Measurements from ENCODE around the gene COX7B2.

Gene COX7B2

DNA sequence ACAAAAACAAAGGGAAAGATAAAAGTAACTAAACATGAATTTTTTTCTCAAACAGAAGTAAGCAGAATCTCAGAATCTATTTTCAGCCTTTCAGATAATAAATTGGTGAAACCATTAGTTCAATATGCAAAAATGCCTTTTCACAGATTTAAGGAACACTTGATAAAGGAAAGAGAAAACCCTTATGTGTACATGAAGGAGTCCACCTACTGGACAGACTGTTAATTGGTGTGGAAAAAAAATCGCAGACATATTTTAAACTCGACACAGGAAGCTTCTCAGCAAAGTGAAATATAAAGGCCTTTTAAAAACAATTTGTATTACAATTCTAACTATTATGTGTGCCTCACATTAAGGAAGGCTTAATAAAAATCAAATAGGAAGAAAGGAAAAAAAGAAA lies 22.3 kb downstream of the COX7B2 start:
- DNase-seq, result no peak

DNA sequence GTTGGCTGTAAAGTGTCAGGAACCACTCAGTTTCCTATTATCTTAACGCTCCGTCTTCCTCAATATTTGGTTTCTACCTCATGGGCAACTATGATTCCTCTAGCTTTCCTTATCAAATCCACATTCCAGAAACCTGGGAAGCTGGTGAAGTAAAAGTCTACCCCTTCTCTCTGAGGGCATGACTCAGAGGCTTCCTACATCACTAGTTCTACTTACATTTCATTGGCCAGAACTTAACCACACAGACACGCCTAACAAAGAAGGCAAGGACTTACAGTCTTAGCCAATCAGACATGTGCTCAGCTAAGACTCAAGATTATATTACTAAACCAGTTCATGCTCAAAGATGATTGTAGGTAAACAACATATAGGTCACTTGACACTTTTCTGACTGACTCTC lies 30.4 kb downstream of the COX7B2 start:
- no peak for DNase-seq

DNA sequence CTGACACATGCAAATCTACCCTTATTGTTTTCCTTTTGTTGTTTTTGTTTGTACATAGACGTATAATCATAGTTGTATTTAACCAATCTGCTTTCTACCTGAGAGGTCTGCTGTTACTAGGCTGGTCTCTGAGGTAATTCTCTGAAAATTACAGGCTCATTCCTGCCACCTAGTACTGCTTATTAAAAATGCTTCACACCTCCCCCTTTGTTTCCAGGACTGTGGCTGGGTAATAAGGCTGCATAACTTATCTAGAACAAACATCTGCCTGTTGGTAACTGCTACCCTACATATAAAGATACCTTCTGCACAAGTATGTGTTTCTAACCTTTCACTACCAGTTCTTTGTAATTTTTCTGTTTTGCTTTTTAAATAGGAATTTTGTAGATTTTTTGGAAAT lies 34.2 kb downstream of the COX7B2 start:
- no peak for DNase-seq

DNA sequence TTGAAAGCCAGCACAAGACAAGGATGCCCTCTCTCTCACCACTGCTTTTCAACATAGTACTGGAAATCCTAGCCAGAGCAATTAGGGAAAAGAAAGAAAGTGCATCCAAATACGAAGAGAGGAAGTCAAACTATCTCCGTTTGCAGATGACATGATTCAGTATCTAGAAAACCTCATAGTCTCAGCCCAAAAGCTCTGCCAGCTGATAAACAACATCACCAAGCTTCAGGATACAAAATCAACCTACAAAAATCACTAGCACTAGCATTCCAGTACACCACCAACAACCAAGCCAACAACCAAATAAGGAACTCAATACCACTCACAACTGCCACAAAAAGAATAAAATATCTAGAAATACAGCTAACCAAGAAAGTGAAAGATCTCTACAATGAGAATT lies 38.6 kb downstream of the COX7B2 start:
- no peak for DNase-seq

DNA sequence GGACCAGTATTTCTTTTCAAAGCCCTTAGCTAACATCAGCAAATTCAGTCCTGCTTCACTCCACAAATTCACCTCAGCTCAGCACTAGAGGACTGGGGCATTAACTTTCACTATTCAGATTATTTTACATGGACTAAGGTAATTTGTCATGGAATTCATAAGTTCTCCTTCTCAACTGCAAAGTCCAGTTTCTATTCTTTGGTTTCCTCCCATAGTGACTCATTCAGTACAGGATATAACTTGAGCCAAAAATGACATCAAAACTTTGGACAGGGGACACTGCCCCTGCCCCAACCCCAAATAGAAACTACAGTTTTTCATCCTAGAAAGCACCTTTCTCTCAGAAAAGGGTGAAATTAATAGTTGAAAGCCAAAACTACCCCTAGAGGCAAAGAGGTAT lies 52.7 kb downstream of the COX7B2 start:
- no peak for DNase-seq

DNA sequence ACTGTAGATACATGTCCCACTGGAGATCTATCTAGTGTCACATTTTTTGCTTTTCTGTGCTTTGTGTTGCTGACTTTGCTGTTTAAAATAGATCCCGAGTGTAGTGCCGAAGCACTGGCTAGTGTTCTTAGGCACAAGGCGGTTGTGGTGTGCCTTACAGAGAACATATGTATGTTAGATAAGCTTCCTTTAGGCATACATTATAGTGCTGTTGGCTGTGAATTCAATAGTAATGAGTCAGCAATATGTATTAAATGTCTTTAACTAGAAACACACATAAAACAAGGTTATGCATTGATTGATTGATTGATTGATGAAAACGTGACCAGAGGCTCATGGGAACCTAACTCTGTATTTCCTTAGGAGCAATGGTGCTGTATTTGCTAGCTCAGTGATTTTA lies 56.2 kb downstream of the COX7B2 start:
- no peak for DNase-seq

DNA sequence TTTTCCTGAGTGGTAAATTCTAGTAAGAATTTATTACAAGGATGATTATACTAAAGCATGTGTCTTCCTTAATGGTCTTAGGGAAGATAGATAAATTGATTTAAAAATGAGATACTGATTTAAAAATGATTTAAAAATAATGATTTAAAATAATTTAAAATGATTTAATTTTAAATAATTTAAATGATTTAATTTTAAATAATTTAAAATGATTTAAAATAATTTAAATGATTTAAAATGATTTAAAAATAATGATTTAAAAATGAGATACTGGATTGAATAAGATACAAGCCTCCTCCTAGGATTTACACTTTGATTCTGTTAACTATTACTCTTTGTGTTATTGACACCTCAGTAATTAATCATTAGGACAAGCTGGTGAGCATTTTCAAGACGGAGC lies 59.0 kb downstream of the COX7B2 start:
- no peak for DNase-seq

DNA sequence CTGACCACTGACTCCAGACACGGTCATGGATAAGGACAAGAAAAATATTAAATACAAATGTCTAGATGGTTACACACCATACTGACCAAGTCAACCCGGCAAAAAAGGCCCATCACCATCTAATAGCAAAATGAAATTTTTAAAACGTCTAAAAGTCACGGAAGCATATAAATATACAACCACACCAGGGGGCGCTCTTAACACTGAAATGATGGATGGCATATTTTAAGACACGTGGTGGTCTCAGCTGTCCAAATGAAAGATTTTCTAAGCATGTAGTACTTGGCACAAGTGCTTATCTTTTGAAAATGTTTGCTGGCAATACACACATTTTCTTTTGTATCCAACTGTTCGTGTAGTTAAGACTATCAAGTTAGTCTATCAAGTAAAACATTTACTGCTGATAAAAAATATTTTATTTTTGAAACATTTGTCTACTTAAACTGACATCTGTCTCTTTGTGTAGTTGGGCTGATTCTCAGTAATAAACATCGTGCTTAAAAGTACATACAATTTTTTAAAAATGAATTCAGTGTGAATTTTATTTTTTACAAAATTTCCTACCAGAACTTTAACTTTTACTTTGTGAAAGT lies 64.6 kb downstream of the COX7B2 start:
- peak; percentile 19 to 59 for DNase-seq

DNA sequence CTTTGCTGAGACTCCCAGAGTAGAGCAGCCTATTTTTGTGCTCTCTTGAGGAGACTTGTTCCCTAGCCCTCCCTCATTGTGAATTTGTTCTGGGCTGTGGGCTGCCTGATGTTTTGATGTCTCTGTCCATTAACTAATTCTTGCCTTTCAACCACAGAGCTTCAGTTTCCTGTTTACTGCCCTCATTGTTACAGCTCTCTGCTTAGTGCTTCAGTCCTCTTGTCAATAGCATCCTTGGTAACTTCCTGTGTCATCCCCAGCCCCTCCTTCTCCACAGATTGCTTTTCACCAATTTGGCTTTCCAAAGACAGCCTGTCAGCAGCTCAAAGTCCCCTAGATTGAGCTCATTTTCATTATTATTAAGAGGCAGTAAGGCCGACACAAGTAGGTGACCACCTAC lies 69.9 kb downstream of the COX7B2 start:
- peak in 1 of 2 donors; percentile 6 for DNase-seq

DNA sequence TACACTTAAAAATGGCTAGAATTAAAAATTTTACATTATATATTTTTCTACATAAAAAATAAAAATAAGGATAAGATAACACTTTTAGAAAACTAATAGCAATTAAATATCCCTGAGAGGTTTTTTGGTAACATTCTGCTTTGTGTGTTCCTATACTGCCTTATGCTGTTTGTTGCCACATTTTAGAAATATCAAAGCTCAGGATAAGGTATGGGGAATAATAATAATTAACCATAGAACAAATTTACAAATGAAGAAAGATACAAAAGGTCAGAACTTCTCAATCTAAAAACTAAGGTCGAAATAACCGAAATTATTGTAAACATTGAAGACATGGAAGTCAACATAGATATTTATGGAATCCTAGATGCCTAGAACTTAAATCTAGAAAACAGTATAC lies 71.4 kb downstream of the COX7B2 start:
- no peak for DNase-seq

DNA sequence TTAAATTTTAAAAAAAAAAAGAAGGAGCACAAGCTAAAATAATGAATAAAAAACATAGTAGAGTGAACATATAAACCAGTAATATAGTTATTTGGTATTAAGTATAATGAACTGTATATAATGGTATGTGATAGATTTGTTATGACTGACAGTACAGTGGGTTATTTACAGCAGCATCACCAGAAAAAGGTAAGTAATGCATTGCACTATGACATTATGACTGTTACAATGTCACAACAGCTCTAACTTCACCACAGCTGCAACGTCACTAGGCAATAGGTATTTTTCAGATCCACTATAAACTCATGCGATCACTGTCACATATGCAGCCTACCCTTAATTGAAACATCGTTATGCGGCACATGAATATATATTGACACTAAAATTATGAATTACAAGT lies 72.5 kb downstream of the COX7B2 start:
- no peak for DNase-seq

DNA sequence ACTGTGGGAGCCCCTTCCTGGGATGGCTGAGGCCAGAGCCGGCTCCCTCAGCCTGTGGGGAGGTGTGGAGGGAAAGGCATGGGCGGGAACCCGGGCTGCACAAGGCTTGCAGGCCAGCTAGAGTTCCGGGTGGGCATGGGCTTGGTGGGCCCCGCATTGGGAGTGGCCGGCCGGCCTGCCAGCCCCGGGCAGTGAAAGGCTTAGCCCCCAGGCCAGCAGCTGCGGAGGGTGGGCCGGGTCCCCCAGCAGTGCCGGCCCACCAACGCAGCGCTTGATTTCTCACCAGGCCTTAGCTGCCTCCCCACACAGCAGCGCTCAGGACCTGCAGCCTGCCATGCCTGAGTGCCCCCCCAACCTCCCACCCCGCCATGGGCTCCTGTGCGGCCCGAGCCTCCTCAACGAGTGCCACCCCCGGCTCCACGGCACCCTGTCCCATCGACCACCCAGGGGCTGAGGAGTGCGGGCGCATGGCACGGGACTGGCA lies 78.0 kb downstream of the COX7B2 start:
- no peak for DNase-seq

DNA sequence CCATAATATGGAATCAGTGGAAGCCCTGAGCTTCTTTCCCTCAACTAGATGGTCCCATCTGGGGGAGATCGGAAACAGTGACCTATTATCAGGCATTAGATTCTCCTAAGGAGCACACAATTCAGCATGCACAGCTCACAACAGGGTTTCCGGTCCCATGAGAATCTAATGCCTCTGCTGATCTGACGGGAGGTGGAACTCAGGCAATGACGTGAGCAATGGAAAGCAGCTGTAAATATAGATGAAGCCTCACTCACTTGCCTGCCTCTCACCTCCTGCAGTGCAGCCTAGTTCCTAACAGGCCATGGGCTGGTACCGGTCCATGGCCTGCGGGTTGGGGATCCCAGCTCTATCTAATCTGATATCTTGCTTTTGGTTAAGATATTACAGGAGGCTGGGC lies 88.9 kb downstream of the COX7B2 start:
- DNase-seq, result no peak

DNA sequence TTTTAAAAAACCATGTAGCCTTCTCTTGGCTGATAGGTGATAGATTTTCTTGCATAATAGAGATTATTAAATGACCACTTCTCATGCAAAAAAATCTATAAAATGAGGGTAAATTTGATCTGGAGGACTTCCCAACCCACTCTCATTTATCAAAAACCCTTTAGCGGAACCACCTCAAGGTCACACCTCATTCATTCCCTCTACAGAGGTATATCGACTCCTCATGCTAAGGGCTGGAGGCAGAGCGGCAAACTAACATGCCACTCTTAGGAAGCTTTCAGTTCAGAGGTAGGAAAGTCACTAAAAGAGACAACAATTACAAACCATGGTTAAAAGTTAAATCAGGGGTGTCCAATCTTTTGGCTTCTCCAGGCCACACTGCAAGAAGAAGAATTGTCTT lies 90.0 kb downstream of the COX7B2 start:
- DNase-seq, result no peak

DNA sequence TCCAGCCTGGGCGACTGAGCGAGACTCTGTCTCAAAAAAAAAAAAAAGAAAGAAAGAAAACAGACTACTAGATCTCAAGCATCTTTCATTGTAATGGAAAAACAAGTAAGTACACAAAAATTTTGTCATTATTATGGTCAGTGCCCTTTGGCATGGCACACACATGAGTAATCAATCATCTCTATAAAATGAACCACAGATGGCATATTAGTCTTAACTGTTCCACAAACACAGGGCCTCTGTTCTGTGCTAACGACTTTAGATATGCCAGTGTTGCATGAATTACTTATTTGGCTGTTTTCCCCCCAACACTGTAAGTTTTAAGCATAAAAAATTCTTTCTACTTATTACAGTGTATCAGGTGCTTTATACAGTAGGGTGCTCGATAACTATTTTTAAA lies 90.4 kb downstream of the COX7B2 start:
- no peak for DNase-seq

DNA sequence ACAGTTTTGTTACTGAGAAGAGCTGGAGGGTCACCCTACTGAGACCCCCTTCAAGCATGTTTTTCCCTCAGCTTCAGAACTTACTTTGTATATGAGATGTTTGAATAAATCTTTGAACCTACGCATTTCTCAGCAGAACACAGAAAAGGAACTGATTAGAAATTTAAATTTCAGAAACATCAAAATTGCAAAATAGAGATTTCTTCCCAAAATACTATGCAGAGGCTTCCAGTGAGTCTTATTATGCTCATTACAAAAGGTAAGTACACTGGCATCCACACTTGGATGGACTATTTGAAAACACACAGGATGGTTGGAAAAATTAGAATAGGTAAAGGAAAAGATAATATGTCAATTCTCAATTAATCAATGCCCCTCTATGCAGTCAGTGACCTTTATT lies 91.2 kb downstream of the COX7B2 start:
- no peak for DNase-seq

DNA sequence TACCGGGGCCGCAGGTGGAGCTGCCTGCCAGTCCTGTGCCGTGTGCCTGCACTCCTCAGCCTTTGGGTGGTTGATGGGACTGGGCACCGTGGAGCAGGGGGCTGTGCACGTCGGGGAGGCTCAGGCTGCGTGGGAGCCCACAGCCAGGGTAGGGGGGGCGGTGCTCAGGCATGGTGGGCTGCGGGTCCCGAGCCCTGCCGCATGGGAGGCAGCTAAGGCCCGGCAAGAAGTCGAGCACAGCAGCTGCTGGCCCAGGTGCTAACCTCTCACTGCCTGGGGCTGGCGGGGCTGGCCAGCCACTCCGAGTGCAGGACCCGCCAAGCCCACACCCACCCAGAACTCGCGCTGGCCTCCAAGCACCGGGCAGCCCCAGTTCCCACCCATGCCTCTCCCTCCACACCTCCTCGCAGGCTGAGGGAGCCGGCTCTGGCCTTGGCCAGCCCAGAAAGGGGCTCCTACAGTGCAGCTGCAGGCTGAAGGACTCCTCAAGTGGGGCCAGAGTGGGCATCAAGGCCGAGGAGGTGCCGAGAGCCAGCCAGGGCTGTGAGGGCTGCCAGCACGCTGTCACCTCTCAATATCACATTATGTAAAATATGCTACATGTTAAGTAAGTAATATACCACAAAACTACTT lies 104.1 kb downstream of the COX7B2 start:
- DNase-seq, result no peak

DNA sequence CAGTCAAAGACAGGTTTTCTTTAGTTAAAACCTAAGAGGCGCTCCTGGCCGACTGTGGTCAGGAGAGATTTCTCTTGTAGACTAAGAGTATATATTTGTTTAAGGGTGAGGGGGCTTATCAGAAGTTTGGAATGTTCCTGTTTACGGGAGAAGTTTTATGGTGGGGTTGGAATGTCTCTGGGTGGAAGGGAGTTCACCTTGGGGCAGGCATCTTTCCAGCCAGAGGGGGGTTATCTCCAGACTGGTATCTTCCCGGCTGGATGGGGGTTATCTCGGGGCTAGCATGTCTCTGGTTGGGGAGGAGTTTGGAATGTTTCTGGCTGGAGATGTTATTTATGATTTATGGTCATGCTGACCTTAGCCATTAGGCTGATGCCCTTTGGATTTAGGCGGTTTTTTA lies 116.0 kb downstream of the COX7B2 start:
- no peak for DNase-seq

DNA sequence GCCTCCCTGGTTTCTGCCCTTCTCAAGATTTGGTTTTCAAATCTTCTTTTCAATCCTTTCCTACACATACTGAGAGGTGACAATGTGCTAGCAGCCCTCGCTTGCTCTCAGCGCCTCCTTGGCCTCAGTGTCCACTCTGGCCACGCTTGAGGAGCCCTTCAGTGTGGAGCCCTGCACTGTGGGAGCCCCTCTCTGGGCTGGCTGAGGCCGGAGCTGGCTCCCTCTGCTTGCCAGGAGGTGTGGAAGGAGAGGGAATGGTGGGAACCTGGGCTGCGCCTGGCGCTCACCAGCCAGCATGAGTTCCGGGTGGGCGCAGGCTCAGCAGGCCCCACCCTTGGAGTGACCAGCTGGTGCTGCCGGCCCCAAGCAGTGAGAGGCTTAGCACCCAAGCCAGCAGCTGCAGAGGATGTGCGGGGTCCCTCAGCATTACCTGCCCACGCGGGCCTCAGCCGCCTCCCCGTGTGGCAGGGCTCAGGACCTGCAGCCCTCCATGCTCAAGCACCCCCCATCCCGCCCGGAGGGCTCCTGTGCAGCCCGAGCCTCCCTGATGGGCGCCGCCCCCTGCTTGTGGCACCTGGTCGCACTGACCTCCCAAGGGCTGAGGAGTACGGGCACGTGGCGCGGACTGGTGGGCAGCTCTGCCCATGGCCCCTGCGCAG lies 127.5 kb downstream of the COX7B2 start:
- no peak for DNase-seq

DNA sequence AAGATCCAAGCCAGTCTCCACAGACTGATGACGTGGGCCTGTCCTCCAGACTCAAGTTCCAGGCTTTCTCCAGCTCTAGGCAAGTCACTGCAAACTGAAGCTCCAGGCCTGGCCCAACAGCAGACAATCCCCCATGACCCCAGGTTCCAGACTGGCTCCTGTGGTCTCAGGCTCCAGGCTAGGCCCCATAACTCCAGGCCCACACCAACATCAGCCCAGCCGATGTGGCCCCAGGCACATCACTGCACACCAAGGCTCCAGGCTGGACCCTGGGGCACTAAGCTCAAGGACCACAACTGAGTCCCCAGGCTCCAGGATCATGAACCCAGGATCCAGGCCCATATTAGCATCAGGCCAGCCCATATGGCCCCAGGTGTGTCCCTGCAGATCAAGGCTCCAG lies 143.6 kb downstream of the COX7B2 start:
- DNase-seq, result no peak

DNA sequence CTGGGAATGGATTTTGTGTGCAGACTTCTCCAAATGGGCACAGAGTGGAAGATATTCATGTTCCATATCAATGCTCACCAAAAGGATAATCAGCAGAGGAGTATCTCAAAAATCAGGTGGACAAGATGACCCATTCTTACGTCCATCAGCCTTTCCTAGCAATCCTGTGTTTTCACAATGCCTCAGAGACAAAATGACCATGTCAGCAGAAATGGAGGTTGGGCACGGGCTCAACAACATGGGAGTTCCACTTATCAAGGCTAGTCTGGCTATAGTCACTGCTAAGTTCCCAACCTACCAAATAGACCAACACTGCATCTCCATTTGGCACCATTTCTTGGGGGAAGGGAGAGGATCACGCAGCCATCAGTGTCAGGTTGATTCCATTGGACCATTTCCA lies 179.0 kb downstream of the COX7B2 start:
- DNase-seq, result no peak

DNA sequence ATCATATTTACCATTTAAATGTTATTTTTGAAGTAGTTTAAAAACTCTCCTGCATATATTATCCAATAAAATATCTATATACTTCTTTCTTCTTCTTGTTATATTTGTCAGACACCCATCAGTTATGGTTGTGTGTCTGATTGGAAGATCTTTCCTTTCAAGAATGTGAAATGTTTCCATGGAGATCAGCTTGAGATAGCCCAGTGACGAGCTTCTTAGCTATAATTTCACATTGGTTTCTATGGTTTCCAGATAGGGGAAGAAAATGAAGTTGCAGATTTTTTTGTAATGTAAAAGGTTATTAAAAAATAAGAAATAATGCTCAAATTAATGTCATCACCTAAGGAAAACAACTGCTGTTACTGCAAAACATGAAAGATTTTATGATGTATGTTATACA lies 189.0 kb downstream of the COX7B2 start:
- no peak for DNase-seq

DNA sequence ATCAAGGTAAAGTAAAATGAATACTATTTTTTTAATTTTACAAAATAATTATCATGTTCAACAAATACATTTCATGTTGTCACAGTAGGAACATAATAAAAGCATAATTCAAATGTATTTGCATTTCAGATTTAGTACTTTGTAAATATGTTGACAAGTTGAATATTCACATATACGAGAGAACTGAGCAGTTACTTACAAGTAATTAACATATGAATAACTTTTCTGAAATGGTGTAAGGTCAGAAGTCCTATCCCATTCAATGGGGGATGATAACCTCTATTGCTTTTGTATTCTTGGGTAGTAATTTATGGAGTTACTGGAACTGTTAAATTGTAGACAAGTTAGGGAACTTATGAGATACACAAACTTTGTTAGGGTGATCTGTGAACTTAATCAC lies 191.1 kb downstream of the COX7B2 start:
- no peak for DNase-seq

DNA sequence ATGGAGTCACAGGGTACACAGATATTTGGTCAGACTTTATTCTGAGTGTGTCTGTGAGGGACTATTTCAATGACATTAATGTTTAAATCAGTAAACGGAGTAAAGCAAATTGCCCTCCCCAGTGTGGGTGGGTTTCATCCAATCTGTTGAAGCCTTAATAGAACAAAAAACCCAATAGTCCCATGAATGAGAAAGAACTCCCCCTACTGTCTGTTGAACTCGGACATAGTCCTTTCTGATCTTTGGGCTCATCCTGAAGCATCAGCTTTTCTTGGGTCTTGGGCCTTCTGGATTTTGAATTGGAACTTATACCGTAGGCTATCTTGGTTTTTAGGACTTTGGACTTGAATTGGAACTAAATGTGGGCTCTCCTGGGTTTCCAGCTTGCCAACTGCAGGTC lies 193.6 kb downstream of the COX7B2 start:
- no peak for DNase-seq

DNA sequence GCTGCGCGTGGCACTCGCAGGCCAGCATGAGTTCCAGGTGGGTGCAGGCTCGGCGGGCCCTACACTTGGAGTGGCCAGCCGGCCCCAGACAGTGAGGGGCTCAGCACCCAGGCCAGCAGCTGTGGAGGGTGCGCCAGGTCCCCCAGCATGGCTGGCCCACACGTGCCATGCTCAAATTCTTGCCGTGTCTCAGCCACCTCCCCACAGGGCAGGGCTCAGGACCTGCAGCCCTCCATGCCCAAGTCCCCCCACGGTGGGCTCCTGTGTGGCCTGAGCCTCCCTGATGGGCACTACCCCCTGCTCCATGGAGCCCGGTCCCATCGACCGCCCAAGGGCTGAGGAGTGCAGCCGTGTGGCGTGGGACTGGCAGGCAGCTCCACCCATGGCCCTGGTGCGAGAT lies 210.2 kb downstream of the COX7B2 start:
- DNase-seq, result no peak
